ENCODE measurements around the gene BCL11A. TPM values are rescaled to one million over a fixed set of nuclear protein-coding genes. Genes with fewer than 3 reads are reported as not detected.

Gene BCL11A
- total RNA-seq, 1 donor from 2014 or later = under 0.01 TPM

- no peak for DNase-seq
Observed at GRCh38 chr2:60481257-60481656, 72.2 kb downstream of the BCL11A start.

DNA sequence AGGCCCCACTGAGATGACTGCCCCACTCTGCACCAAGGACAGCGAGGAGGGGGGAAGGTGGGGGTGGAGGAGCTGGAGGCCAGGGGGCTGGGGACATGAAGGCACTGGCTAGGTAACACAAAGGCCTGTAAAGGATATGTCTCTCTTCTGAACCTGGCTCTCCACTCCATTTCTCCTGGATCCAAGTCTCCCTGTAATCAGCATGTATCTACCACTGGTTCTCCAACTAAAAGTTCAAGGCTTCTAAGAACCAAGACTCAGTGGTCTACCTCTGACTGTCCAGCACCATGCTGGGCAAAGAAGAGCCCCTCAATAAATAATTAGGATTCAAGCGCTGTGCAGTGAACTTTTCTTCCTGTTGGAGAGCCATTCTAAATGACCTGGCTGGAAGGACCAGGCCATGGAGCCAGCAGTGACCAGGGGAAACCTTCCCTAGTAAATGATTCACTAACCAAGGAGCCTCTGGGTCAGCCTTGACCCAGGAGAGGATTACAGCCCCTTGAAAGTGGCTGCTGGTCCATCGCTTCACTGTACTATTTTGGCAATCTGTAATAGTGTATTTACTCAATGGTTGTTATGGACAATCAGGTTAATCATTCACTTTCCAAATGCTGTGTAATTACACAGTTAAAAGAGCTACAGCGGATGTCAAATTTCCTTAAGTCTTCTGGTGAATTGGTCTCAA is 73.2 kb downstream of the BCL11A start:
- no peak for DNase-seq

GRCh38 chr2:60479226-60480088 is 74.0 kb downstream of the BCL11A start:
- DNase-seq = no peak

DNA sequence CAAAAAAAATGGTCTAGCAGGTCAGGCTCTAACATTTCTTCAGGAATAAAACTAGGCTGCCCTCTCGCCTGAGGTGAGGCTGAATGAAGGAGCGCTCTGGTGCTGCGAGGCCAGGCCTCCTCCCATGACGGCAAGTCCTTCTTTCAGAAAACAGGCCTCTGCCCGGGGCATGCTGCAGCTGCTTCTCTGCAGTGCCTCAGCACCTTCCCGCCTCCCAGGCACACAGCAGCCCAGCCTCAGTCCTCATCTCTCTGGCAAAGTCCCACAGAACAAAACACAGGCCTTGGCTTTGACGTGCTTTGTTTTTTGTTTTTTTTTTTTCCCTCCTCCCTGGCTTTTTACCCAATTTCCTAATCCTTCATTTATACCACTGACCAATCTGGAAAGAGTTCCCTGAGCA is 74.8 kb downstream of the BCL11A start:
- no peak for DNase-seq

GRCh38 chr2:60476206-60476954 is 77.1 kb downstream of the BCL11A start:
- DNase-seq = no peak

GRCh38 chr2:60475123-60475830 is 78.2 kb downstream of the BCL11A start:
- DNase-seq = no peak

DNA sequence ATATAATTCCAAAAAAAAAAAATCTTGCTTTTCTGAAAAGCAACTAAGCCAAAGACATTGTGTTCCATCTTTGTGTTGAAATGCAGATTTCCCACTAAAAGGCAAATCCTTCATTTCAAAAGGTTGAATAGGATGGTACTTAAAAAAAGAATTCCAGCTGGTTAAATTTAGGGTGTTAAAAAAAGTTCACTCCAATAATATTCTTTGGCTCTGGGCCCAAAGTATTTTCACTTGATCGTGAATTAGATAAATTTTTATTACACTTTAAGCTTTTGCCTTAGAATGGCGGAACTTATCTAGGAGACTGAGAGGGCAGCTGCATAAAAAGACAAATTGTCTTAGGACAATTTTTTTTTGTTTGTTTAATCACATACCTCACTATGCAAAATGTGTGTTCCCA is 79.2 kb downstream of the BCL11A start:
- no peak for DNase-seq

GRCh38 chr2:60473546-60473945 is 79.9 kb downstream of the BCL11A start:
- no peak for DNase-seq

- no peak for DNase-seq
Observed at GRCh38 chr2:60472663-60473289, 80.7 kb downstream of the BCL11A start.

GRCh38 chr2:60472041-60472440 is 81.4 kb downstream of the BCL11A start:
- DNase-seq = no peak

DNA sequence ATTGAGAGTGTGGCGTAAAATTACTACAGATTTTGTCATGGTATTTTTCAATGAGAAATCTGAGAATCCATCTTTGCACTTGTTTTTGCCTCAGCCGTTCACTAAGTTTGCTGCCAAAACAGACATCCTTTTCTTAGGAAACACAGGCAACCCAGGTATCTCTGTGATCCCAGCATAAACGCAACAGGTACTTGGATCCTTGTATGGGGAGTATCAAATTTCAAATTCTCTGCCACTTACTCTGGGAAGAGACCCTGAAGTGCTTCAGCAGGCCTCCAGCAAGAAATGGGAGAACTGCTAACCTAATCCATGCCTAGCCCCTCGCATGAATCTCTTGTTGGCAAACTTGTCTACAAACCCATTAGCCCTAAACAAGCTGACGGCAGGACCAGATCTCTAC is 83.1 kb downstream of the BCL11A start:
- no peak for DNase-seq

GRCh38 chr2:60469536-60470317 is 83.7 kb downstream of the BCL11A start:
- no peak for DNase-seq

- DNase-seq = no peak
Observed at GRCh38 chr2:60468382-60469085, 84.9 kb downstream of the BCL11A start.

DNA sequence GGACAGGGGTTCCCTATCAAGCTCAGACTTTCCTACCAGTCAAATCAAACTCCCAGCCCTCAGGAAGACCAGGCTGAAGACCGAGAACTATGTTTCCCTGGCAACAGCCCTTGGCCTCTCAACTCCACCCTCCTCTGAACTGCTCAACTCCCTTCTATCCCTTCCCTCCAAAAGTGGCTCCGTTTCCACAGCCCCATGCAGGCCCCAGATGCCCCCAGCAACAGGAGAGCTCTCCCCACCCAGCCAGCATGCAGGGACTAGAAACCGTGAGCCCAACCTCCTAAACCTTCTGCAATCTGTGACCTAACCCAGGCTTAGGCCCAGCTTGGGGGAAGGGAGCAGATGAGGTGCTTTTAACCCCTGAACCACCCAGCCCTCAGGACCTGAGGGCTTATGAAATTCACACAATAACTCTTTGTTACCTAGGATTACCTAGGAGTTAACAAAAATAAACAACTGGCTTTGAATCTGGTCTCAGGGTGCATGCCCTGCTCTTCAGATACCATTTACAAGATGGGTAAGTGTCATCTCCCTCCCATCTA is 87.2 kb downstream of the BCL11A start:
- DNase-seq = no peak

GRCh38 chr2:60465736-60466135 is 87.7 kb downstream of the BCL11A start:
- no peak for DNase-seq

GRCh38 chr2:60463249-60463648 is 90.2 kb downstream of the BCL11A start:
- DNase-seq = no peak

DNA sequence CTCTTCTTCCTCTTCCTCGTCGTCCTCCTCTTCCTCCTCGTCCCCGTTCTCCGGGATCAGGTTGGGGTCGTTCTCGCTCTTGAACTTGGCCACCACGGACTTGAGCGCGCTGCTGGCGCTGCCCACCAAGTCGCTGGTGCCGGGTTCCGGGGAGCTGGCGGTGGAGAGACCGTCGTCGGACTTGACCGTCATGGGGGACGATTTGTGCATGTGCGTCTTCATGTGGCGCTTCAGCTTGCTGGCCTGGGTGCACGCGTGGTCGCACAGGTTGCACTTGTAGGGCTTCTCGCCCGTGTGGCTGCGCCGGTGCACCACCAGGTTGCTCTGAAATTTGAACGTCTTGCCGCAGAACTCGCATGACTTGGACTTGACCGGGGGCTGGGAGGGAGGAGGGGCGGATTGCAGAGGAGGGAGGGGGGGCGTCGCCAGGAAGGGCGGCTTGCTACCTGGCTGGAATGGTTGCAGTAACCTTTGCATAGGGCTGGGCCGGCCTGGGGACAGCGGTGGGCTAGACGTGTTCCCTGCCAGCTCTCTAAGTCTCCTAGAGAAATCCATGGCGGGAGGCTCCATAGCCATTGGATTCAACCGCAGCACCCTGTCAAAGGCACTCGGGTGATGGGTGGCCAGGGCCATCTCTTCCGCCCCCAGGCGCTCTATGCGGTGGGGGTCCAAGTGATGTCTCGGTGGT is 91.9 kb downstream of the BCL11A start:
- DNase-seq = no peak

DNA sequence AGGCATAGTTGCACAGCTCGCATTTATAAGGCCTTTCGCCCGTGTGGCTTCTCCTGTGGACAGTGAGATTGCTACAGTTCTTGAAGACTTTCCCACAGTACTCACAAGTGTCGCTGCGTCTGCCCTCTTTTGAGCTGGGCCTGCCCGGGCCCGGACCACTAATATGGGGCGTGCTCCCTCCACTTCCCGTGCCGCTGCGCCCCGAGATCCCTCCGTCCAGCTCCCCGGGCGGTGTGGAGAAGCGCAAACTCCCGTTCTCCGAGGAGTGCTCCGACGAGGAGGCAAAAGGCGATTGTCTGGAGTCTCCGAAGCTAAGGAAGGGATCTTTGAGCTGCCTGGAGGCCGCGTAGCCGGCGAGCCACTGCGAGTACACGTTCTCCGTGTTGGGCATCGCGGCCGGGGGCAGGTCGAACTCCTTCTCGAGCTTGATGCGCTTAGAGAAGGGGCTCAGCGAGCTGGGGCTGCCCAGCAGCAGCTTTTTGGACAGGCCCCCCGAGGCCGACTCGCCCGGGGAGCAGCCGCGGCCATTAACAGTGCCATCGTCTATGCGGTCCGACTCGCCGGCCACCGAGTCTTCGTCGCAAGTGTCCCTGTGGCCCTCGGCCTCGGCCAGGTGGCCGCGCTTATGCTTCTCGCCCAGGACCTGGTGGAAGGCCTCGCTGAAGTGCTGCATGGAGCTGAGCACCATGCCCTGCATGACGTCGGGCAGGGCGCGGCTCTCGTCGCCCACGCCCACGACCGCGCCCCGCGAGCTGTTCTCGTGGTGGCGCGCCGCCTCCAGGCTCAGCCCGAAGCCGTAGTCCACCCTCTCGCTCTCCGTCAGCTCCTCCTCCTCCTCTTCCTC is 92.7 kb downstream of the BCL11A start:
- no peak for DNase-seq

GRCh38 chr2:60459851-60460250 is 93.6 kb downstream of the BCL11A start:
- no peak for DNase-seq

Measured in dermis blood vessel endothelial cell (primary cell).